ENCODE measurements around the gene FASLG. TPM values are rescaled to one million over a fixed set of nuclear protein-coding genes. Genes with fewer than 3 reads are reported as not detected.

Gene FASLG
- total RNA-seq, 1 experiment from 2014 or later, result not detected

DNA sequence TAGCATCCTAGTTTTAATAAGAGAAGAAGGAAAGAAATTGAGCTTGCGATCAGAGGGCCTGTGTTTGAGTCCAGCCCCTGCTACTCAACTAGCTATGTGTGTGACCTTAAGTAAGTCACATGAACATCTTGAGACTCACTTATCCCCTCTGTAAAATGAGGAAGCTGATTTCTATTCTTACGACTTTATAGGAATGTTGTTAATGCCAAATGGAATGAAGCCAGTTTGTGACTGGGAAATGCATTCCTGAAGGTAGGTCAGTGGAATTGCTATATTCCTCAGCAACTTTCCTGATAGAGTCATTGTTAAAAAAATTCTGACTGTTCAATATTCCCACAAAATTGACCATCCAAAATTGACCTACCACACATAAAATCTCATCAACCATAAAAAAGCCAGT, 14.9 kb downstream of the FASLG start:
- CTCF ChIA-PET, result no interaction called here
- no peak overlapping the region for H3K4me3 ChIP-seq (ENCODE audit: low read depth in 2 of 2, low read length in 2 of 2)
- intact Hi-C loops (cut with micrococcal nuclease; ENCODE audit: unreplicated experiment) (no loop called here), in situ Hi-C loops (cut with HindIII; ENCODE audit: low pct_unique_long_range_greater_than_20kb, low sequenced_read_pairs) (no loop called here)
- H3K4me1 ChIP-seq (ENCODE audit: control insufficient read depth, insufficient read depth, low read length), result no peaks in the 10 kb centered on the region
- DNase-seq (ENCODE audit: low read depth, low spot score) (no peak), ATAC-seq (no peak)
- no TSS peak for BruUV-seq (replicated peaks)
- no peaks in the 10 kb centered on the region for H3K27me3 ChIP-seq (ENCODE audit: control insufficient read depth, insufficient read depth, low read length)
- POLR2A ChIA-PET, result interaction anchor here (0.6 kb wide), 1 partner anchor 124 kb away, joined by 3 read pairs; no protein-coding TSS in a partner anchor
- H3K27ac ChIP-seq (ENCODE audit: low read length), result no peak overlapping the region
- H3K36me3 ChIP-seq (ENCODE audit: control insufficient read depth, insufficient read depth, low read length), result no peaks in the 10 kb centered on the region
- TF ChIP-seq, protein P1, sequence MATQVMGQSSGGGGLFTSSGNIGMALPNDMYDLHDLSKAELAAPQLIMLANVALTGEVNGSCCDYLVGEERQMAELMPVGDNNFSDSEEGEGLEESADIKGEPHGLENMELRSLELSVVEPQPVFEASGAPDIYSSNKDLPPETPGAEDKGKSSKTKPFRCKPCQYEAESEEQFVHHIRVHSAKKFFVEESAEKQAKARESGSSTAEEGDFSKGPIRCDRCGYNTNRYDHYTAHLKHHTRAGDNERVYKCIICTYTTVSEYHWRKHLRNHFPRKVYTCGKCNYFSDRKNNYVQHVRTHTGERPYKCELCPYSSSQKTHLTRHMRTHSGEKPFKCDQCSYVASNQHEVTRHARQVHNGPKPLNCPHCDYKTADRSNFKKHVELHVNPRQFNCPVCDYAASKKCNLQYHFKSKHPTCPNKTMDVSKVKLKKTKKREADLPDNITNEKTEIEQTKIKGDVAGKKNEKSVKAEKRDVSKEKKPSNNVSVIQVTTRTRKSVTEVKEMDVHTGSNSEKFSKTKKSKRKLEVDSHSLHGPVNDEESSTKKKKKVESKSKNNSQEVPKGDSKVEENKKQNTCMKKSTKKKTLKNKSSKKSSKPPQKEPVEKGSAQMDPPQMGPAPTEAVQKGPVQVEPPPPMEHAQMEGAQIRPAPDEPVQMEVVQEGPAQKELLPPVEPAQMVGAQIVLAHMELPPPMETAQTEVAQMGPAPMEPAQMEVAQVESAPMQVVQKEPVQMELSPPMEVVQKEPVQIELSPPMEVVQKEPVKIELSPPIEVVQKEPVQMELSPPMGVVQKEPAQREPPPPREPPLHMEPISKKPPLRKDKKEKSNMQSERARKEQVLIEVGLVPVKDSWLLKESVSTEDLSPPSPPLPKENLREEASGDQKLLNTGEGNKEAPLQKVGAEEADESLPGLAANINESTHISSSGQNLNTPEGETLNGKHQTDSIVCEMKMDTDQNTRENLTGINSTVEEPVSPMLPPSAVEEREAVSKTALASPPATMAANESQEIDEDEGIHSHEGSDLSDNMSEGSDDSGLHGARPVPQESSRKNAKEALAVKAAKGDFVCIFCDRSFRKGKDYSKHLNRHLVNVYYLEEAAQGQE (IDR thresholded peaks at IDR 0.05; ENCODE audit: insufficient read depth in 1 of 2, low read depth in 2 of 2, low read length in 1 of 2), result no peak
- TF ChIP-seq POLR2AphosphoS5 (IDR thresholded peaks at IDR 0.05; ENCODE audit: low read depth, low read length) (no peak), TCF7L2 (IDR thresholded peaks at IDR 0.05; ENCODE audit: low read depth, low read length) (no peak), SIN3A (IDR thresholded peaks at IDR 0.05; ENCODE audit: borderline replicate concordance, insufficient read depth, low read depth, low read length) (no peak)
- TF ChIP-seq, protein P2, sequence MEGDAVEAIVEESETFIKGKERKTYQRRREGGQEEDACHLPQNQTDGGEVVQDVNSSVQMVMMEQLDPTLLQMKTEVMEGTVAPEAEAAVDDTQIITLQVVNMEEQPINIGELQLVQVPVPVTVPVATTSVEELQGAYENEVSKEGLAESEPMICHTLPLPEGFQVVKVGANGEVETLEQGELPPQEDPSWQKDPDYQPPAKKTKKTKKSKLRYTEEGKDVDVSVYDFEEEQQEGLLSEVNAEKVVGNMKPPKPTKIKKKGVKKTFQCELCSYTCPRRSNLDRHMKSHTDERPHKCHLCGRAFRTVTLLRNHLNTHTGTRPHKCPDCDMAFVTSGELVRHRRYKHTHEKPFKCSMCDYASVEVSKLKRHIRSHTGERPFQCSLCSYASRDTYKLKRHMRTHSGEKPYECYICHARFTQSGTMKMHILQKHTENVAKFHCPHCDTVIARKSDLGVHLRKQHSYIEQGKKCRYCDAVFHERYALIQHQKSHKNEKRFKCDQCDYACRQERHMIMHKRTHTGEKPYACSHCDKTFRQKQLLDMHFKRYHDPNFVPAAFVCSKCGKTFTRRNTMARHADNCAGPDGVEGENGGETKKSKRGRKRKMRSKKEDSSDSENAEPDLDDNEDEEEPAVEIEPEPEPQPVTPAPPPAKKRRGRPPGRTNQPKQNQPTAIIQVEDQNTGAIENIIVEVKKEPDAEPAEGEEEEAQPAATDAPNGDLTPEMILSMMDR (IDR thresholded peaks at IDR 0.05), result no peak
- H3K9me3 ChIP-seq (ENCODE audit: control insufficient read depth, insufficient read depth, low read depth, low read length), result no peaks in the 10 kb centered on the region

DNA sequence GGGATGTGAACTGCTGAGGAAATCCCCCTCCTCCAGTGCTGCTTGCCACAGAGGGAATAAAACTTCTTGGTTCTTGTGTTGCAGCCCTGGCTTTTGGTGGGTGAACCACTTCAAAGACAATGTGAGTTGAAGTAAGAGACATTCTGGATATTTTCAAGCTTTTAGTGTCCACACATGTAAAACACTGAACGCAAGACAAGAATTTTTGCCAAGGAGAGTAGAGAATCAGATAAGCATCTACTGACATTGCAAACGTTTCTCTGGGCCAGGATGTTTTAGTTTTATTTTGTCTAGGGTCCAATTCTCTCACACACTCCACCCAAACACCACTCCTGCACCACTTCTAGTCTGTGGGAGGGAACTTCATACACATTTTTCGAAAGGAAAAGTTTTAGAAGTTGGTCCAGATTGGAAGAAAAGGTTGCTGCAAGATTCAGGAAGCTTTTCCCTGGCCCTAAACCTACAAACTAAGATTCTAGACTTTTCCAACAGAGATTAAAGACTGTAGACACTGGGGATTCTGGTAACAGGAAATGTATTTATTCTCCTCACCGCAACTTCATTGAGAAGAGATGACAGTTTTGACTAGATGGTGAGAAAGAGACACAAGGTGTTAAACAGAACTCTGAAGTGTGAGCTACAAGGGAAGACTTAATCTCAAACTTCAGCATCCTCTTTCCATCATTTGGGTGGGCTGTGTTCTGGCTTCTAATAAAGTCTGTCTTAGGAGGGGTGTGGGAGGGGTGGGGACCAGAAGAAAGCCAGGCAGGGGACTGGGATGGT, 16.1 kb downstream of the FASLG start:
- intact Hi-C loops (cut with micrococcal nuclease; ENCODE audit: unreplicated experiment), result no loop called here
- POLR2A ChIA-PET, result no interaction called here
- no peaks in the 10 kb centered on the region for H3K36me3 ChIP-seq (ENCODE audit: control insufficient read depth, insufficient read depth, low read length)
- no TSS peak for BruUV-seq (replicated peaks)
- no peak overlapping the region for H3K27ac ChIP-seq (ENCODE audit: low read length)
- no peak overlapping the region for H3K4me3 ChIP-seq (ENCODE audit: low read depth in 2 of 2, low read length in 2 of 2)
- CTCF ChIA-PET, result no interaction called here
- H3K4me1 ChIP-seq (ENCODE audit: control insufficient read depth, insufficient read depth, low read length), result no peaks in the 10 kb centered on the region
- no peaks in the 10 kb centered on the region for H3K27me3 ChIP-seq (ENCODE audit: control insufficient read depth, insufficient read depth, low read length)
- TF ChIP-seq TCF7L2 (IDR thresholded peaks at IDR 0.05; ENCODE audit: low read depth, low read length) (no peak), SIN3A (IDR thresholded peaks at IDR 0.05; ENCODE audit: borderline replicate concordance, insufficient read depth, low read depth, low read length) (no peak), POLR2AphosphoS5 (IDR thresholded peaks at IDR 0.05; ENCODE audit: low read depth, low read length) (no peak)
- TF ChIP-seq, protein P2 (IDR thresholded peaks at IDR 0.05), result no peak
- TF ChIP-seq, protein P1 (IDR thresholded peaks at IDR 0.05; ENCODE audit: insufficient read depth in 1 of 2, low read depth in 2 of 2, low read length in 1 of 2), result no peak
- H3K9me3 ChIP-seq (ENCODE audit: control insufficient read depth, insufficient read depth, low read depth, low read length), result no peaks in the 10 kb centered on the region
- DNase-seq (ENCODE audit: low read depth, low spot score), result no peak
- in situ Hi-C loops (cut with HindIII; ENCODE audit: low pct_unique_long_range_greater_than_20kb, low sequenced_read_pairs), result no loop called here
- ATAC-seq, result no peak
